NCI-H2196 (cell line): ENCODE measurements around the gene BCL2.

Source experiments
- DNase-seq: peaks from one replicate; lab custom pipeline; 2025; ENCODE audit not compliant: unreplicated experiment; lab: John Stamatoyannopoulos, UW

BCL2 gene

DNA sequence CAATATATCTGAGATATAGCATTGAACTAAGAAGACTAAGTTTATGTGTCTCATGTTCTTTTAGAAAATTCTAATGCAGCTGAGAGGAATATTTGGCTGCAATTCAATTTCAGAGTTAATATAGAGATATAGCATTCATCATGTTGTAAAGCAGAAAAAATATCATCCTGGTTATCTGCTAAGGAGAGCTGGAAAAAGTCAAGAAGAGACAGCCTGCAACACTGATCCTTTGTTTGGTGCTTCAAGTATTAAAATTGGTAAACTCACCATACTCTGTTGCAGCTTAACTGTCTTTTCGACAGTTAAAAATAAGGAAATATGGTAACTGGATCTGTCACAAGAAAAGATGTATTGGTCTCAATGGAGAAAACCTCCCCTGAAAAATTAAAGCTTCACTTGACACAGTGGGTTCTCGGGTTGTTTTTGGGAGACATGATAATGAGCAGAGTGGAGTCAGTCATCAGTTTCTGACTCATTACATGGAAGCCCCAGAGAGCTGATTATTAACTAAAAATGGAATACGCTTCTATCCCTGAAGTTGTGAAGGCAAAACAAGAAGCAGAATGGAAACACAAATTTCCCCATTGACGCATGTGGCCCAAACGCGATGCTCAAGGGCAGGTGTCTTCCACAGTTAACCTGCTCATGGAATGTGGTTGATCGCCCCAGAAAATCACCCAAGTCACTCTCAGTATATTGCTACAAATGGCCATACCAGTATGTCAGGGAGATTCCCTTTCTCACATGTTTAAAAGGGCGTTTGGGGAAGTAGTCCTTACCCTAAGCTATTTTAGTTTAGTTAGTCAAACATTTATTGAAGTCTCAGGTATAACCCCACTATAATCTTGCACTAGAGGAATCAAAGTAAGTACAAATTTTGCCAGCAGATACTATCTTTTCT lies 8.2 kb downstream of the BCL2 start:
- DNase-seq = no peak

DNA sequence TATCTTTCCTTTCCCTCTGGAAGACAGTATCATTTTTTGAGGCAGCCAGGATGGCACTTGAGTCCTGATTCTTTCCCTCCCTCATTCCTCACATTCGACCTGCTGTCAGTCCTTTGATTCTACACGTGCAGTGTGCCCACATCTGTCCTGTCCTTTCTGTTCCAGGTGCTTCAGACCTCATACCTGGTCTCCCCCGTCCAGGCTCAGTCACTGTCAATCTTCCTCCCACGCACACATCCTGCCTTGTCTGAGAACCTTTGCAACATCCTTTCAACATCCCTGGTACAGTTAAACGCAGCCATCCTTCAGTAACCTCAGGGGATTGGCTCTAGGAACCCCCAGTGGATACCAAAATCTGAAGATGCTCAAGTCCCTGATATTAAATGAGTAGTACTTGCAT lies 10.1 kb downstream of the BCL2 start:
- no peak for DNase-seq

DNA sequence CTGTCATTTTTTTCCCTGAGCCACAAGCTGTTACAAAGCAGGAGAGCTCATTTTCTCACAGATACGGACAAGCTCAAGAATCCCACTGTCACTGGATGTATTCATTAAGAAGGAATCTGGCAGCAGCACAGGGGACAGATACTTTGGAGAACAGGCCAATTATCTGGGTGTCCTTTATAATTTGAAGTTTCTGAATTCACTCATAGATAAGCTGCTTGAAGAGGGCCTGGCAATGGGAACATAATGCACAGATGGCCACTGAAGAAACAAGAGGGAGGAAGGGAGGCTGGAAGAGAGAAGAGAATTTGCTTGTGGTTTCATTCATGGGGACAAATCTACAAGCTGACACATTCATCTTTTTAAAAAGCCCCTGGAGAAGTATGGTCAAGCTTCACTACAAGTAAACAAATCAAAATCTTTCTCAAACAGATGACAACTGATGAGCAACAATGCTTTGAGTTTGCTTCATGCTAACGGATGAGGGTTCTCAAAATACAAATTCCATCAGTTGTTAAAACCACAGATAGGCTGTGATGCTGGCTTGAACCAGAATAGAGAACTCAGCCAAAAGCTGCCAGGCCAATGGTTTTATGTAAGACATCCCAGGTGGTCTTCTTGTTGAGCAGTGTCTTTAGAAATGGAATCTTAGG lies 11.9 kb downstream of the BCL2 start:
- DNase-seq = no peak

DNA sequence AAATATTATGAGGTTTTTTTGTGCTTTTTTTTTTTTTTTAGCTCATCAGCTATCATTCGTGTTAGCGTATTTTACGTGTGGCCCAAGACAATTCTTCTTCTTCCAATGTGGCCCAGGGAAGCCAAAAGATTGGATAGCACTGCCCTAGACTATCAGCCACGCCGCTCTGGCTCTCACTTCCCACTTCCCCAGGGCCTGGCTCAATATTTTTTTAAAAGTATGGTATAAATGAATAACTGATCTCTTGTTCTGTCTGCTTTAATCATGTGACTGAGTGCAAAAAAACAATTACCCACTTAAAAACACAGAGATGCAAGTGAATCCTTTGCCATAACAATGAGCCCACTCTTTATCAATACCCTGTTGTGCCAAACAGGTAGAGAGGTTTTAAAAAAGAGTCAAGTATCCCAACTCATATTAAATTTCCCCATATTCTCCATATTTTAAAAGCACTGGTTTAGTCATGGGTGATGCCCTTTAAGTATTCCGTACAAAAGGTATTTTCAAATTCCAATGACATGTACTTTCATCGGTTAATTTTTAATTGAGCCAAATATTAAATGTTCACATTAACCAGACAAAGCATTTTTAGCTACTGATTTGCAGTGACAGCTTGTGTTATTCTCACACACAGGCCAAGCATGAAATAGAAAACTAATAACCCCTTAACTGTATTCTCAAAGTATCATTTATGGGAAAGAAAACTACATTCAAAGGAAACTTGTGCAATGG lies 12.6 kb downstream of the BCL2 start:
- no peak for DNase-seq

DNA sequence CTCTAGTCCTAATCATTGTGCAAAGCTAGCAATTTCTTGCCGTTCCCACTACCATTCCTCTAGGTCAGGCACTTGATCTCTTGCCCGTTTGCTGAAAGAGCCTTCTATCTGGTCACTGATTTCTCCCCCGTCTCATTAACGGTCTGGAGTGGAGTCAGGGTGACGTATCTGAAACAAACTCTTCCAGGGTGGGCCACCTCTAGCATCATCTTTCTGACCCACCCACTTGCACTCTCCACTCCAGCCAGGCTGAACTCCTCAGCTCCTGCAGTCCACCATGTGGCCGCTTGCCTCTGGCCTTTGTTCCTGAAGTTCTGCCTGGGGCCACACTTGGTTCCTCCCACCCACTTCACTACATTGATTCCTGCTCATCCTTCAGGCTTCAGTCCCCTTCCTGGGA lies 13.3 kb downstream of the BCL2 start:
- no peak for DNase-seq

DNA sequence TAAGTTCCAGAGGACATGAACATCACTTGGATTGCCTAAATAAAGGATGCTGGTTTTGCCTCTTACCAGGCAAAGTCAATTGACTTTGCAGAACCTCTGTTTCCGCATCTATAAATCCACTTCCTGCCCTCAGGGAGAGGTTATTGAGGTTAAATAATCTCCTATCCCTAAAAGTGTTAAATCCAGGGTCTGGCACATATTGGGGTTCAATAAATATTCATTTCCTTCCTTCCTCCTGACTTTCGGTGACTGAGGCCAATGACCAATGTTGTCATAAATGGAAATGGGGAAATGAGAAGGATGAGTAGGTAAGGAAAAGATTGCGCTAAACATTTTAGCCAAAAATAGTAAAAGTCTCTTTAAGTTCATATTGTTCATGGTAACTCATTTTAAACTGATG lies 16.0 kb downstream of the BCL2 start:
- no peak for DNase-seq

DNA sequence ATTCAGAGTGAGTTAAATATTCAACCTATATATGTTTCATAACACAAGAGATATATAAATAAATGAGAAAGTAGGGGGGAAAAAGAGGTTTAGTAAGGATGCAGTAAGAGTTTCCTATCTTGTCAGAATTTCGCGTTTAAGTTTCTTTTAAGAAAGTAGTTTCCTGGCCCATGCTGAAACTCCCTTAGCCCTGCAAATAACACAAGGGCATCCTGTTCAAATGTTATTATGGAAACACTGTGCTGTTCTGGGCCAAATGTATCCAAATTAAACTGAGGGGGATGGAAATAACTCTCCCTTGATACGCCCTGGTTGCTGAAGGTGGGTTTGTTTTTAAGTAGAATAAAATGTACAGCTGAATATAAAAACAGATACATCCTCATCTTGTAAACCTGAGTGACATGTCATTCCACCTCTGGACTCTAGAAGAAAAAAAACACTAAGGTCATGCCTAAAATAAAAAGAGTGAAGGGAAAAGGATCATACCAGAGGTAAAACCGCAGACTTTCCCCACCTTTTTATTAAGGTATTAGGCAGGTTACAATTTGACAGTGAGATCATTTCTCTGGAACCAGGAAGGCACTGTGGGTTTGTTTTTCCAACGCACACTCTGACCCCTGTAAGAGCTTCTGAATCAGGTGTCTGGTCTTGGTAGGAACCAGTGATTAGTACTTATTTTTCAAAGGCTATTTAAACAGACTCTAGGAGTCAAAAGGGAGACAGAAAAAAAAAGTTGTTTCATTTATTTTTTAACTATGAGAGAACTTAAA lies 16.7 kb downstream of the BCL2 start:
- no peak for DNase-seq

DNA sequence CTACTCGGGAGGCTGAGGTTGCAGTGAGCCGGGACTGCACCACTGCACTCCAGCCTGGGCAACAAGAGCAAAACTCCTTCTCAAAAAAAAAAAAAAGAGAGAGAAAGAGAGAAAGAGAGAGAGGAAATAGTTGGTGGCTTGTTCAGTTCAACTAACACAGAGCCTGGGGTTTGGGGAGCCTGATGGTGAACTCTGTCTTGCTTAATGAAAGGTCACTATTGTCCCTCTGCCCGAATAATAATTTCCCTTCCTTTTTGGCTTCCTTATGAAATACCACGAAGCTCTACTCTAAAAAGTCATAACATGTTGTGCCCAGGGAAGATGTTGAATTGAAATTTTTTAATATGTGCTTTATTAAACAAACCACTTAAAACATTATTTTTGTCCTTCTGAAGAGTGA lies 17.3 kb downstream of the BCL2 start:
- DNase-seq = no peak

DNA sequence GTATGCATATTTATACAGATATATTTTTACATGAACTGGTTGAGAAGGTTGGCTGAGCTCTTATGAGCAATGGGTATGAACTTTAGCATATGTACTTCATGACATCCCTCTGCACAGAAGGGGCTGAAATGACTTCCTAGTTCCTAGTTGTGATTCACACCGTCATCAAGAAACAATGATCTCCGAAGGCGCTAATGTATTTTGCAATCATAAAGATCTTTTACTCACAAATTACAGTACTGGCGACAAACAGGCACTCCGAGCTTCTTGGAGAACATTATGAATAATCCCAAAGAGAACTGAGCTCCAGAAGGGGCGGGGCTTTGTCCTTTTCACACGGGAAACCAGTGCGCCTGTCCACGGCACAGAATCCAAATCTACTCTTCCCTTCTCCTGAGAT lies 18.1 kb downstream of the BCL2 start:
- DNase-seq = no peak

DNA sequence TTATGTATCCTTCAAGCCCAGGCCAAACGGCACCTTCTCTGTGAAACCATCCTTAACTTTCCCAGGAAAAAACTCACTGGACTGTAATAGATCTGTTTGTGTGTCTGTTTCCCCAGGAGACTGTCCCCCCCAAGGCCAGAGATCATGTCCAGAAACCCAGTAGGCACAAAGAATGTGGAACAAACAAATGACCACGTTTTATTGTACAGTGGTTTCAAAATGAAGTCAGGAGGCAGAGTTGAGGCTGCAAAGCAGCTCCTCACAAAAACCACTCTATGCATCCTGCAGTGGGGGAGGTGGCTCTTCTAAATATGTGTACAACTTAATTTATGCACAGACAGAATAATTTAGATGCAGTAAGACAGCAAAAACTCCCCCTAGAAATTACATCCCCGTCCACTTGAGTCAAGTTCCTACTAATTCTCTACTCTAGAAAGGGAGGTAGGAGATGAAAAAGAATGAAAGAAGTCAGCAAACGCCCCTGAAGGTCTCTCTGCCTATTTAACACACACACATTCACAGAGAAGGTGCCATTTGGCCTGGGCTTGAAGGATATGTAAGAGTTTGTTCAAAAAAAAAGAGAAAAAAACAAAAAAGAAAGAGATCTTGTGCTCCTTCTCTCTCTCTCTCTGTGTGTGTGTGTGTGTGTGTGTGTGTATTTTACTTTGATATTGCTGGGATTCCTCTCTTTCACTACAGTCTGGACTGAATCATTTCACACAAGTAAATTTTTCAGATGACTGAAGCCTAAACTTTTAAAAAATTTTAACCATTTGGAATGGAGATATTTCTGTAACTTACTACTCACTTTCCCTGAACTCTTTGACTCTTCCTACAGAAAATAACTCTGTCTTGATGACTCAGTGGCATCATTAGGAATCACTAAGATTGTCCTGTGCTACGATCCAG lies 19.5 kb downstream of the BCL2 start:
- DNase-seq = no peak

DNA sequence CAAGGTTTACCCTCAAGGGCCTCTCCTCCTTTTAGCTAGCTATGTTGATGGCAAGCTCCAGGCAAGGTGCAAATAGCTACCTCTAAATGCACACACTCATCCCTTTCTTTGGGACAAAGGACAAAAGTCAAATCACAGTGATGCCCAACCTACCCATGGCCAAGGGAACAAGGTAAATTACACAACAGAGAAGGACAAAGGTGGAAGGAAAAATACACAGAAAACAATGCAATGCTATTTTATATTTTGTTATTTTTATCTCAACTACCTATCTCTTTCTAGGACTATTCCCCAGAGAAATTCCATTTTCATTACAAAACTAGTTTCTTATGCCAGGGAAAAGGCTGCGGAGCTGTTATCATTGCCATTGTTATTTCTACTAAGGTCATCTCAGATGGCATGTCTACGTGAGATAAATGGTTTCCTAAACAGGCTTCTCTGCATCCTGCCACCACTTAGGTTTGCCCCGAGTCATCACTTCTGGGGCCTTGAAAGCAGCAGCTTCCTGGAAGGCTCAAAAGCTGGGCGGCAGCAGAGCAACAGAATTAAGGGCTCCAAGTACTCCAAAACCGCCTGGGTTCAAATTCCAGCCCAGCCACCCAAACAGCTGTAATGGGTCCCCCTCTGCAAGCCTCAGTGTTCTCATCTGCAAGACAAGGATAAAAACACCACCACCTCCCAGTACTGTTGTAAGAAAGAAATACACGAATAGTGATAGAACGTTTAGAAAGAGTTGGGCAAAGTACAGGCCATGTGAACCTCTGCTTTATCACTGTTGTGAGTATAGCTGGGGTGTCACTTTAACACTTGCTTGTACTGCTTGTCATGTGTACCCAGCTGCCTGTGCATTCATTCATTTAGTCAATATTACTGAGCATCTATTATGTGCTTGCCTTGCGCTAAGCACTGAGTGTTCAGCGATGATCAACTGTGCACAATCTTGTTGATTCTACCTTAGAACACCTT lies 20.9 kb downstream of the BCL2 start:
- no peak for DNase-seq

DNA sequence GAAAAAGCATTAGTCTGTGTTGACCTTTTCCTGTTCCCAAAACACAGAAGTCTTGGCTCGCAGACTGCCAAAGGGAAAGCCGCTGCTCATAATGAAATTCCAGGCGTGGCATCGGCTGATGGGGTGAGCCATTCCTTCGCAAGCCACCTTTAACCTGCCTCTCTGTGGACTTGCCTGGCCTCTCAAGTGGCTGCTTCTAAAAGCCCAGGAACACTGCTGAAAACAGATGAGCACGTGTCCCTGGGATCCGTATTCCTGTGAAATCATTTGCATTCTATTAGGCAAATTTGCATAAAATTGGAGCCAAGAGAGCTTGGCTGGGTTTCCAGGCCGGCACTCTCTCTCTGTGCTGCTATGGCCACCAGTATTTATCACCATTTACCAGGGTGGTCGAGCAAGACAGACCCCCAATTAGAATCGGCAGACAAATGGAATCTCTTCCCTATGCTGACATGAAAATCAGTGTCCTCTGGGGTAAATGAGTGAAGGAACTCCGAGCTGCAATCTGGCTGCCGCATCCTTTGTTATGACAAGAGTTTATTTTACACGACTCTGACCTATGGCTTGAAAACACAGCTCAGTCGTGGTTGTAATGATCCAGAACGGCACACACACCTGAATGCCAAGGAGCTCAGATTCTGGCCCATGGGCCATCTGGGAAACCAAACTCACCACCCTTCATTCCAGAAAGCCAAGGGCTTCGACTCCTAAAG lies 21.7 kb downstream of the BCL2 start:
- no peak for DNase-seq

DNA sequence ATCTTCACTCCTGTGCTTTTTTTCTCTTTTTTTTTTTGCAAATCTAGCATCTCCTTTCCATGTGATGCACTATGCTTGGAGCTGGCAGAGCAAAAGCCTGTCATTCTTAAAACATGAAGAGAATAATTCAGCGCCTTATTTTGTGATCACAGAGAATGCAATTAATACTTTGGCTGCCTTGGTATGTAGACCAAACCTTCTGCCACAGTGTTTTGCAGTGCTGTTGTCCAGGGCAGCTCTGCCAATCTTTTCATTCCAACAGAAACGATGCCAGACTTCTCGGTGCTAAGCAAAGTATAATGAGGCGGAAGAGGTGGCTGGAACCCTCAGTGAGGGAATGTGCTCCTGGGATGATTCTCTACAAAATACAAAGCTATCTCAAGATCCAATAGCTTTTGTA lies 25.6 kb downstream of the BCL2 start:
- DNase-seq = no peak

DNA sequence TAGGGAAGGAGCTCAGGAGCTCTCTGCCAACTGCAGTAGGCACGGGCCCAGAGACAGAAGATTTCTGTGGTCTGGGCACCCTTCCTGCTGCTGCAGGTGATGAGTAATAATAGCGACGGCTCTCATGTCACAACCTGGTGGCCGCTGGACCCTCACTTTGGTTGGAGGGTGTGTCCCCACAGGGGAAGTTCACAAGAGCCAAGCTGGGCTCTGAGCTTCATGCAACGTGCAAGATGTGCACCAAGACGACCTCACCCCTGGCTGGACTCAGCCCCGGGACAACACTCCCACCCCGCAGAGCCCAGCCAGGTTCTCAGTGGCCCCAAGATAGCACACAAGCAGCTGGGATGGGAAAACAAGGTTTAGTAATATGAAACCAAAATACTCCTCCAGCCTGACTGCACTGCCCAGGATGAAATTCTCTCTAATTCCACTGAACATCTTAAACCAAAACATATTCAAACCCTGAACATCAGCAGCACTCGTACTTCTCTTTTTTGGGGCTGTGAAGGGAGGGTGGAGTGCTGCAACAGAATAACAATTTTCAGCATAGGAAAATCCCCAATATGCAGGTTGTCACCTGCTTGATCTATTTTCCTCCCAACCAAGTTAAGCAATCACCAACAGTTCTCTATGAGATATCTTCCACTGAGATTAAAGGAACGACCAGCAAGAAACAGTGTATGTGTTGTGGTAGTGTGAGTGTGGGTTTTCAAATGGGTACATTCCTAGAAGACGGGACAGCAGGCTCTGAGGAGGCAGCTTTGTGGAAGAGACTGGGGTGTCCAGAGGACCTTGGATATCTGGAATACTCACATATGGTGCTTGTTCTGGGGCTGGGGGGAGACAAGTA lies 26.5 kb downstream of the BCL2 start:
- DNase-seq = no peak

DNA sequence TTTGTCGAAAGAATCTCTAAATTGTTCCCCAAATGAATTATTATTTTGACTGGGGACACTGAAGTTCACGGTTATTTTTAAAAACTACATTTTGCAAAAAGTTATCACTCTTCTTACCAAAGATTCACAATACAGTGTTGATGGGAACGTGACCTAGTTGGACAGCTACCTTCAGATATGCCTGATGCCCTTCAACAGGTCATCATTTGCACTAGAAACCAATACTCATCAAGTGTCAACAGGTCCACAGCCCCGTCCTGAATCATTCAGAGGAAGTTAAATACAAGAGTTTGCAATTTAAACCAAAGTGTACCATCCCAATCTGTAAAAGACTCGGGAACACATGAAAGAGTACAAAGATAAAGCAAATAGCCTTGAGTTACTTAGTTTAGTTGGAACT lies 28.3 kb downstream of the BCL2 start:
- DNase-seq = no peak

DNA sequence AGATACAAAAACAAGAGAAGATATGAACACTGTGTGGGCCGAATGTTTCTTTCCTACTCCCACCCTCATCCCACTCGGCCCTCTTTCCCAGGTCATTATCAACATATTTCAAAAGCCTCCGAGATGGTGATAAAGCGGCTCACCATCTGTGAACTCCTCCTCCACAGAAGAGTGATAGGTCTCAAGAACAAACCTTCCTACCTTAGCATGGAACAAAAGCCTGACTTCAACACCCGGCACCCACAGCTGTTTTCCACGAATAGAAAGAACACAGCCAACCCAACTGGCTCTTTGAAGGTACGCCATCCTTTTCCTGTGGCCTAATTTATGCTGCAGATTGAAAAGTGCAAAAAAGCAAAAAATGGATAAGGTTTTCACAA lies 28.8 kb downstream of the BCL2 start:
- DNase-seq = no peak

DNA sequence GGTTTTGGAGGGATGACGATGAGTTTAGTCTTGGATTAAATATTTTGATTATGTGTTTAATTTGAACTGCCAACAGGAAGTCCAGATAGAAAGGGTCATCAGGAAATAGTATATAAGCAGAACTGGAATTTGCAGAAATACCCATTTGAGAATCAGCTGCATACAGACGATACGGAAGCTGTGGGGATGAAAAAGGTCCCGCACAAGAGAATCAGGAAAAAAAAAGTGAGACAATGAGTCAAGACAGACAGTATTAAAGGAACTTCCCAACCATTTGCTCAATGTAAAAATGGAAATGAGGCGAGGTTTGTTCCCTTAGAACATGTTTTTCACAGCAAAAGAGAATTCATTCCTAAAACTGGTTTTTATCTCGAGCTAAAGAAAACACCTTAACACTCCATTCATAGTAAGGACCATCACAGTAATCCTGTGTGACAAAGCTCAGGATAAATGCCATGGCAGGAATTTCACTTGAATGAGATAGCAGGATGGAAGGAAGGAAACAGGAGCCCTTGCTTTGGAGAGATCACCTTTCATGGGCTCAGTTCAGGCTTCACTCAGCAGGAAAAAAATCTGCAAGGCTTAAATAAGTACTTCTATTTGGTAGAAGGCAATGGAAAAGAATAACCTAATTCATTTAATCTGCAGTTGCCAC lies 29.3 kb downstream of the BCL2 start:
- DNase-seq = no peak
